ENCODE data around the gene GXYLT1. TPM values are rescaled to one million over a fixed set of nuclear protein-coding genes. Genes with fewer than 3 reads are reported as not detected.

The GXYLT1 gene
- total RNA-seq, 1 experiment from 2014 or later: 28.1 TPM

- Mint-ChIP-seq H3K27me3 (ENCODE audit: insufficient read depth, unreplicated experiment) (no peaks in the 10 kb centered on the region), H3K4me3 (ENCODE audit: unreplicated experiment) (no peak overlapping the region), H3K9me3 (ENCODE audit: unreplicated experiment) (no peaks in the 10 kb centered on the region), H3K27ac (ENCODE audit: unreplicated experiment) (no peak overlapping the region), H3K36me3 (ENCODE audit: insufficient read depth, unreplicated experiment) (peaks cover 7% of the 10 kb centered on the region), H3K4me1 (ENCODE audit: low read depth, unreplicated experiment) (no peaks in the 10 kb centered on the region)
- BruUV-seq (replicated peaks): no TSS peak
- no peaks in the 10 kb centered on the region for H3K27me3 ChIP-seq (replicated peaks; ENCODE audit: control insufficient read depth, insufficient read depth, low read length)
- H3K36me3 ChIP-seq (ENCODE audit: control insufficient read depth, insufficient read depth, low read length): no peaks in the 10 kb centered on the region
- TF ChIP-seq, protein P1, sequence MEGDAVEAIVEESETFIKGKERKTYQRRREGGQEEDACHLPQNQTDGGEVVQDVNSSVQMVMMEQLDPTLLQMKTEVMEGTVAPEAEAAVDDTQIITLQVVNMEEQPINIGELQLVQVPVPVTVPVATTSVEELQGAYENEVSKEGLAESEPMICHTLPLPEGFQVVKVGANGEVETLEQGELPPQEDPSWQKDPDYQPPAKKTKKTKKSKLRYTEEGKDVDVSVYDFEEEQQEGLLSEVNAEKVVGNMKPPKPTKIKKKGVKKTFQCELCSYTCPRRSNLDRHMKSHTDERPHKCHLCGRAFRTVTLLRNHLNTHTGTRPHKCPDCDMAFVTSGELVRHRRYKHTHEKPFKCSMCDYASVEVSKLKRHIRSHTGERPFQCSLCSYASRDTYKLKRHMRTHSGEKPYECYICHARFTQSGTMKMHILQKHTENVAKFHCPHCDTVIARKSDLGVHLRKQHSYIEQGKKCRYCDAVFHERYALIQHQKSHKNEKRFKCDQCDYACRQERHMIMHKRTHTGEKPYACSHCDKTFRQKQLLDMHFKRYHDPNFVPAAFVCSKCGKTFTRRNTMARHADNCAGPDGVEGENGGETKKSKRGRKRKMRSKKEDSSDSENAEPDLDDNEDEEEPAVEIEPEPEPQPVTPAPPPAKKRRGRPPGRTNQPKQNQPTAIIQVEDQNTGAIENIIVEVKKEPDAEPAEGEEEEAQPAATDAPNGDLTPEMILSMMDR (IDR thresholded peaks at IDR 0.05; ENCODE audit: insufficient read depth in 1 of 2, low read depth in 1 of 2, low read length in 1 of 2, severe bottlenecking in 1 of 2, unreplicated experiment in 1 of 2): peak; percentile 74 to 91
- CTCF ChIA-PET: interaction anchor here (0.6 to 1.0 kb wide), 3 partner anchors 114 to 242 kb away, joined by 4 to 7 read pairs (median 4); no protein-coding TSS in a partner anchor
- intact Hi-C loops (cut with micrococcal nuclease; ENCODE audit: unreplicated experiment): loop anchor here (1.0 to 5.0 kb wide), 7 partner anchors 12 to 440 kb away; partner anchors contain the start of gene YAF2
- H3K4me1 ChIP-seq: peaks cover 43% of the 10 kb centered on the region
- peak; percentile 63 to 75 for DNase-seq
- no peaks in the 10 kb centered on the region for H3K9me3 ChIP-seq
- H3K4me3 ChIP-seq (ENCODE audit: low read depth, low read length): no peak overlapping the region
- POLR2A ChIA-PET: no interaction called here
Measured at GRCh38 chr12:42129595-42130204, 15.0 kb downstream of the GXYLT1 start.

DNA sequence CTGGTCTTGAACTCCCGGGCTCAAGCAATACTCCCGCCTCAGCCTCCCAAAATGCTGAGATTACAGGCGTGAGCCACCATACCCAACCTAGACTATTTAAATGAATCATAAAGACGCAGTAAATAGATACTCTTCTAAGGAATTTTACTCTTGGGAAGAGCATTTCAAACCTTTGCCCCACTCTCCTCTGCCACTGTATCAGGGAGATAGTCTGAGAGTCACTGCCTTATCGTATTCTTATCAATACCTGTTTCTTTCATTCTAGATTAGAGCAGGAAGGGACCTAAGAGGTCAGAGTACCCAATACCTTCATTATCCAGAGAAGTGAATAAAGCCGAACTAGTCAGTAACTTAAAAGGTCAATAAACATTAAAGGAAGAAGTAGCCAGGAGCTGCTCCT, 15.8 kb downstream of the GXYLT1 start:
- no peaks in the 10 kb centered on the region for H3K9me3 ChIP-seq
- peak; percentile 40 to 51 for DNase-seq
- Mint-ChIP-seq H3K36me3 (ENCODE audit: insufficient read depth, unreplicated experiment) (peaks cover 7% of the 10 kb centered on the region), H3K4me1 (ENCODE audit: low read depth, unreplicated experiment) (no peaks in the 10 kb centered on the region), H3K4me3 (ENCODE audit: unreplicated experiment) (no peak overlapping the region), H3K27me3 (ENCODE audit: insufficient read depth, unreplicated experiment) (no peaks in the 10 kb centered on the region), H3K9me3 (ENCODE audit: unreplicated experiment) (no peaks in the 10 kb centered on the region), H3K27ac (ENCODE audit: unreplicated experiment) (no peak overlapping the region)
- TF ChIP-seq, protein P1 (IDR thresholded peaks at IDR 0.05; ENCODE audit: insufficient read depth in 1 of 2, low read depth in 1 of 2, low read length in 1 of 2, severe bottlenecking in 1 of 2, unreplicated experiment in 1 of 2): no peak
- no peaks in the 10 kb centered on the region for H3K27me3 ChIP-seq (replicated peaks; ENCODE audit: control insufficient read depth, insufficient read depth, low read length)
- CTCF ChIA-PET: interaction anchor here (0.6 to 1.0 kb wide), 3 partner anchors 115 to 243 kb away, joined by 4 to 7 read pairs (median 4); no protein-coding TSS in a partner anchor
- peaks cover 49% of the 10 kb centered on the region for H3K4me1 ChIP-seq
- intact Hi-C loops (cut with micrococcal nuclease; ENCODE audit: unreplicated experiment): loop anchor here (1.0 to 5.0 kb wide), 7 partner anchors 12 to 440 kb away; partner anchors contain the start of gene YAF2
- no peaks in the 10 kb centered on the region for H3K36me3 ChIP-seq (ENCODE audit: control insufficient read depth, insufficient read depth, low read length)
- H3K4me3 ChIP-seq (ENCODE audit: low read depth, low read length): no peak overlapping the region
- POLR2A ChIA-PET: no interaction called here
- BruUV-seq (replicated peaks): no TSS peak

- intact Hi-C loops (cut with micrococcal nuclease; ENCODE audit: unreplicated experiment): loop anchor here (5.0 kb wide), 3 partner anchors 94 to 154 kb away; partner anchors contain the start of gene YAF2
- Mint-ChIP-seq H3K27ac (ENCODE audit: unreplicated experiment) (no peak overlapping the region), H3K4me1 (ENCODE audit: low read depth, unreplicated experiment) (no peaks in the 10 kb centered on the region), H3K27me3 (ENCODE audit: insufficient read depth, unreplicated experiment) (no peaks in the 10 kb centered on the region), H3K36me3 (ENCODE audit: insufficient read depth, unreplicated experiment) (peaks cover 2% of the 10 kb centered on the region), H3K9me3 (ENCODE audit: unreplicated experiment) (no peaks in the 10 kb centered on the region), H3K4me3 (ENCODE audit: unreplicated experiment) (no peak overlapping the region)
- ChIA-PET CTCF (no interaction called here), POLR2A (no interaction called here)
- Histone ChIP-seq H3K4me1 (peaks cover 49% of the 10 kb centered on the region), H3K9me3 (no peaks in the 10 kb centered on the region), H3K27me3 (replicated peaks; ENCODE audit: control insufficient read depth, insufficient read depth, low read length) (no peaks in the 10 kb centered on the region), H3K4me3 (ENCODE audit: low read depth, low read length) (no peak overlapping the region), H3K36me3 (ENCODE audit: control insufficient read depth, insufficient read depth, low read length) (no peaks in the 10 kb centered on the region)
- no TSS peak for BruUV-seq (replicated peaks)
- no peak for DNase-seq
- TF ChIP-seq, protein P1 (IDR thresholded peaks at IDR 0.05; ENCODE audit: insufficient read depth in 1 of 2, low read depth in 1 of 2, low read length in 1 of 2, severe bottlenecking in 1 of 2, unreplicated experiment in 1 of 2): no peak
Measured at GRCh38 chr12:42128327-42128726, 16.3 kb downstream of the GXYLT1 start.

All from Caco-2 (cell line).